ENCODE data around the gene MACROD2. TPM values are rescaled to one million over a fixed set of nuclear protein-coding genes. Genes with fewer than 3 reads are reported as not detected.

MACROD2 gene
- total RNA-seq, 1 donor from 2014 or later: 6.7 TPM

DNA sequence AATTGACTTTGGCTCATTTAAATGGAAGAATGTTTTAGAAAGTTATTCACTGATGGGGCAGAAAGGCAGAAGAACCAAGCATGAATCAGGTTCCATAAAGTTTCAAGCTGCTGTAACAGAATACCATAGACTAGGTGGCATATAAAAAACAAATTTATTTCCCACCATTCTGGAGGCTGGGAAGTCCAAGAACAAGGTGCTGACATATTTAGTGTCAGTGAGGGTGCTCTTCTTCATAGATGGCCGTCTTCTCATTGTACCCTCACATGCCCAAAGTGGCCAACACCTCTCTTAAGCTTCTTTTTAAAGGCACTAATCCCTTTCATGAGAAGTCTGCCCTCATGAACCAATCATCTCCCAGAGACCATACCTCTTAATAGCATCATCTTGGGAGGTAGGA lies 902.3 kb downstream of the MACROD2 start:
- DNase-seq (ENCODE audit: extremely low spot score, unreplicated experiment): no peak
- Mint-ChIP-seq H3K4me1 (ENCODE audit: unreplicated experiment) (no peaks in the 10 kb centered on the region), H3K9me3 (peaks cover 5% of the 10 kb centered on the region), H3K4me3 (no peak overlapping the region), H3K27ac (no peak overlapping the region), H3K27me3 (no peaks in the 10 kb centered on the region), H3K36me3 (no peaks in the 10 kb centered on the region)
- TF ChIP-seq, protein P1, sequence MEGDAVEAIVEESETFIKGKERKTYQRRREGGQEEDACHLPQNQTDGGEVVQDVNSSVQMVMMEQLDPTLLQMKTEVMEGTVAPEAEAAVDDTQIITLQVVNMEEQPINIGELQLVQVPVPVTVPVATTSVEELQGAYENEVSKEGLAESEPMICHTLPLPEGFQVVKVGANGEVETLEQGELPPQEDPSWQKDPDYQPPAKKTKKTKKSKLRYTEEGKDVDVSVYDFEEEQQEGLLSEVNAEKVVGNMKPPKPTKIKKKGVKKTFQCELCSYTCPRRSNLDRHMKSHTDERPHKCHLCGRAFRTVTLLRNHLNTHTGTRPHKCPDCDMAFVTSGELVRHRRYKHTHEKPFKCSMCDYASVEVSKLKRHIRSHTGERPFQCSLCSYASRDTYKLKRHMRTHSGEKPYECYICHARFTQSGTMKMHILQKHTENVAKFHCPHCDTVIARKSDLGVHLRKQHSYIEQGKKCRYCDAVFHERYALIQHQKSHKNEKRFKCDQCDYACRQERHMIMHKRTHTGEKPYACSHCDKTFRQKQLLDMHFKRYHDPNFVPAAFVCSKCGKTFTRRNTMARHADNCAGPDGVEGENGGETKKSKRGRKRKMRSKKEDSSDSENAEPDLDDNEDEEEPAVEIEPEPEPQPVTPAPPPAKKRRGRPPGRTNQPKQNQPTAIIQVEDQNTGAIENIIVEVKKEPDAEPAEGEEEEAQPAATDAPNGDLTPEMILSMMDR (conservative IDR thresholded peaks at IDR 0.05): no peak

DNA sequence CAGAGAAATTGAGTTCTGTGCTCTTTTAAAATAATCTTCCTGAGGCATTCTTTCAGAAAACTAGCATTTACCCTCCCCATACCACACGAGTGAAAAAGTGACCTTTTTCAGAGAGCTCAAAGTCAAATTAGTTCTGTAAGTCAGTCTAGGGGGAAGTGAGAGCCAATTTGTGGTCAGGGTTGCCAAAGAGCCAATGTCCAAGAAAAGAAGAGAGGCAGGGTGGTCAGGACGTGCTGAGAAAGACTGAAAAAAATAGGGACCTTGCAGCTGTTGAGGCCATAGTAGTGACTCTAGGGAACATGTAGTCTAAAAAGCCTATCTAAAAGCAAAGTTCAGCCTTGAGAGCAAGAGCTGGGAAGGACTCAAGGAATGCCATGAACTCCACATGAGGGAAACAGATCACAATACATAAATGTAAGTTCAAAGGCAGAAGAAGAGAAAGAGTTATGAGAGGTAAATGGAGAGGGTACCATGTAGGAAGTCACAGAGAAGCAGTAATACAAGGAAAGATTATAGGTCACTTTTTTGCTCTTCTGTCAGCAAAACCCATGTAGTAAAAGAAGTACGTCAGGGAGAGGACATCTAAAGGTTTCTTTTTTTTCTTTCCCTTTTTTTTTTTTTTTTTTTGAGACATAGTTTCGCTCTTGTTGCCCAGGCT lies 907.2 kb downstream of the MACROD2 start:
- Mint-ChIP-seq H3K27ac (no peak overlapping the region), H3K27me3 (no peaks in the 10 kb centered on the region), H3K36me3 (no peaks in the 10 kb centered on the region), H3K9me3 (peaks cover 8% of the 10 kb centered on the region), H3K4me3 (no peak overlapping the region), H3K4me1 (ENCODE audit: unreplicated experiment) (peaks cover 4% of the 10 kb centered on the region)
- TF ChIP-seq, protein P1 (conservative IDR thresholded peaks at IDR 0.05): no peak
- DNase-seq (ENCODE audit: extremely low spot score, unreplicated experiment): no peak

DNA sequence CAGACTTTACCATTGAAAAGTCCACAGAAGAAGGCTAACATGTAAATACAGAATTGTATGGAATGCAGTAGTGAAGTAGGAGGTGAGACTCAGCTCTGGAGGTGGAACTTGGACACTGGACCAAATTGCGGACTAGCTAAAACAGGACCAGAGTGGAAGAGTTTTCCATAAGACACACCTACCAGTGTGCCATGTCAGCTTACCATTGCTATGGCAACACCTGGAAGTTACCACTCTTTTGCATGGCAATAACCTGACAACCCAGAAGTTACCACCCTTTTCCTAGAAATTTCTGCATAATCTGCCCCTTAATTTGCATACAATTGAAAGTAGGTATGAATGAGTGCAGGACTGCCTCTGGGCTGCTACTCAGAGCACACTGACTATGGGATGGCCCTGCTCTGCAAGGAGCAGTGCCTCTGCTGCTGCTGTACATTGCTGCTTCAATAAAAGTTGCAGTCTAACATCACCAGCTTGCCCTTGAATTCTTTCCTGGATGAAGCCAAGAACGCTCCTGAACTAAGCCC lies 911.7 kb downstream of the MACROD2 start:
- Mint-ChIP-seq H3K36me3 (no peaks in the 10 kb centered on the region), H3K4me1 (ENCODE audit: unreplicated experiment) (peaks cover 20% of the 10 kb centered on the region), H3K27ac (no peak overlapping the region), H3K4me3 (no peak overlapping the region), H3K9me3 (peaks cover 4% of the 10 kb centered on the region), H3K27me3 (no peaks in the 10 kb centered on the region)
- TF ChIP-seq, protein P1 (conservative IDR thresholded peaks at IDR 0.05): no peak
- DNase-seq (ENCODE audit: extremely low spot score, unreplicated experiment): no peak

DNA sequence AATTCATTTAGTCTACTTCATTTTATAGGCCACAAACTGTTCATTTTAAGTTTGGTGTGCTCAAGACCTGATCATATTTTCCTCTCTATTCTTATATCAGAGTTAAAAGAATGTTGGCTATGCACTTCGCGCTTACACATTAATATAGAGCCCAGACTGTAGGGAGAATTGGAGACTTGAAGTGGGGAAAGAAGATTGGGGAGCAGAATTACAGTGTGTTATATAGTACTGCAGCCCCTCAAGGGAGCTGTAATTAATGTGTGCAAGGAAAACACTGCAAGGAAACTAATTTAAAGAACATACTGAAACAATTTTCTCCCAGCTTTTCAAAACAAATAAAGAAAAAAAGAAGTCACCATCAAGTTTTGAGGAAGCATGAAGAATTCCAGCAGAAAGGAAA lies 914.8 kb downstream of the MACROD2 start:
- H3K9me3 Mint-ChIP-seq: peaks cover 4% of the 10 kb centered on the region

DNA sequence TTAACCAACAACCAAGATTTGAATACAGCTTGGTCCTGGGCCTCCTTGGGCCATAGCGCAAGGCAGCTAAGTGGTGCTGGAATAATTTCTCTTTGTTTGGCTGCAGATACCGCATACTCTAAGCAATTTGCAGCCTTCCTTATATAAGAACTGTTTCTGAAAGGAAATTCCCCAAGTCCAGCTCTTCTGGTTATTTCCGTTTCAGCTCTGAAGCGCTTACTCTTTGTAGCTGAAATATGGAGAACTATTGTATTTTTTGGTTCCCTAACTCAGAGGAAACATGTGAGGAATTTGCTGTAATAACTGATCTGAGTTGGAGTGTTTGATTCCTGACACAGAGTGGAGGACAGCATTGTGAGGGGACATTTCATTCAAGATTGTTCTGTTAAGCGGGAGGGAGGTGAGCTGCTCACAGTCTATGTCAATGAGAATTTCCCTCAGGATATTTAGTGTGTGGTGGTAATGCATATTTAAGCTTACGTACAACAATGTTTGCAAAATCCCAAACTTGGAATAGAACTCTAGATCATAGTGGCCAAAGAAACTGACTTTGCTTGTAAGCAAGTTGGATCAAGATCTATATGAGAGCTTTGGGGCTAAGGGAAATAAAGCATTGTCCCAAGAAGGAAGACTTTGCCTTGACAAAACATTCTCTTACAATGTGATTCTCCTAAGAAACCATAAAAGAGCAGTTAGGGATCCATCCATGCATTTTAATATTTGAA lies 918.7 kb downstream of the MACROD2 start:
- no peak overlapping the region for H3K4me3 Mint-ChIP-seq

More for the DNA sequence above, 914.8 kb downstream of the MACROD2 start:
- no peak overlapping the region for H3K27ac Mint-ChIP-seq
- no peaks in the 10 kb centered on the region for H3K36me3 Mint-ChIP-seq
- TF ChIP-seq, protein P1 (conservative IDR thresholded peaks at IDR 0.05): no peak
- H3K27me3 Mint-ChIP-seq: no peaks in the 10 kb centered on the region
- DNase-seq (ENCODE audit: extremely low spot score, unreplicated experiment): no peak
- no peak overlapping the region for H3K4me3 Mint-ChIP-seq
- H3K4me1 Mint-ChIP-seq (ENCODE audit: unreplicated experiment): peaks cover 31% of the 10 kb centered on the region

More for the DNA sequence above, 918.7 kb downstream of the MACROD2 start:
- Mint-ChIP-seq H3K27me3 (no peaks in the 10 kb centered on the region), H3K36me3 (no peaks in the 10 kb centered on the region), H3K27ac (no peak overlapping the region), H3K4me1 (ENCODE audit: unreplicated experiment) (peaks cover 50% of the 10 kb centered on the region), H3K9me3 (no peaks in the 10 kb centered on the region)
- TF ChIP-seq, protein P1 (conservative IDR thresholded peaks at IDR 0.05): no peak
- DNase-seq (ENCODE audit: extremely low spot score, unreplicated experiment): no peak
